ENCODE results near the gene ACTL10.

GRCh38 chr20:33651562-33652048, 15.1 kb upstream of the ACTL10 start:
- TF ChIP-seq, protein P1, sequence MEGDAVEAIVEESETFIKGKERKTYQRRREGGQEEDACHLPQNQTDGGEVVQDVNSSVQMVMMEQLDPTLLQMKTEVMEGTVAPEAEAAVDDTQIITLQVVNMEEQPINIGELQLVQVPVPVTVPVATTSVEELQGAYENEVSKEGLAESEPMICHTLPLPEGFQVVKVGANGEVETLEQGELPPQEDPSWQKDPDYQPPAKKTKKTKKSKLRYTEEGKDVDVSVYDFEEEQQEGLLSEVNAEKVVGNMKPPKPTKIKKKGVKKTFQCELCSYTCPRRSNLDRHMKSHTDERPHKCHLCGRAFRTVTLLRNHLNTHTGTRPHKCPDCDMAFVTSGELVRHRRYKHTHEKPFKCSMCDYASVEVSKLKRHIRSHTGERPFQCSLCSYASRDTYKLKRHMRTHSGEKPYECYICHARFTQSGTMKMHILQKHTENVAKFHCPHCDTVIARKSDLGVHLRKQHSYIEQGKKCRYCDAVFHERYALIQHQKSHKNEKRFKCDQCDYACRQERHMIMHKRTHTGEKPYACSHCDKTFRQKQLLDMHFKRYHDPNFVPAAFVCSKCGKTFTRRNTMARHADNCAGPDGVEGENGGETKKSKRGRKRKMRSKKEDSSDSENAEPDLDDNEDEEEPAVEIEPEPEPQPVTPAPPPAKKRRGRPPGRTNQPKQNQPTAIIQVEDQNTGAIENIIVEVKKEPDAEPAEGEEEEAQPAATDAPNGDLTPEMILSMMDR (IDR thresholded peaks at IDR 0.05), result no peak
- no peak for TF ChIP-seq FOSL2 (IDR thresholded peaks at IDR 0.05)
- TF ChIP-seq FOSL2 (CRISPR knock-in tag; IDR thresholded peaks at IDR 0.05), result no peak
- TF ChIP-seq TP53 (CRISPR knock-in tag; IDR thresholded peaks at IDR 0.05), result no peak

Data from A549 (cell line).